ENCODE data around the gene STARD3NL. TPM values are rescaled to one million over a fixed set of nuclear protein-coding genes. Genes with fewer than 3 reads are reported as not detected.
"Not testable (repeated sequence)": the region's sequence is repeated elsewhere in the genome, so short reads cannot be mapped to it uniquely, and the experiment has no call there.

Gene STARD3NL
- total and polyA plus RNA-seq, 2 experiments from 2014 or later, result 64.0 to 68.1 TPM

GRCh38 chr7:38229884-38230642 lies 52.0 kb downstream of the STARD3NL start:
- H3K36me3 ChIP-seq (ENCODE audit: low read depth), result peaks cover 17% of the 10 kb centered on the region; the same call in 1 of the 2 replicates
- H3K9me3 ChIP-seq (ENCODE audit: low read depth), result no peaks in the 10 kb centered on the region
- peak; percentile 10 for DNase-seq
- no peak overlapping the region for H3K9ac ChIP-seq
- no peak overlapping the region for H3K4me2 ChIP-seq (ENCODE audit: unreplicated experiment)
- 0 out of 2 replicates have a peak, but pooled peaks cover 4% of the 10 kb centered on the region for H3K4me1 ChIP-seq (ENCODE audit: insufficient read depth)
- no peak for TF ChIP-seq EZH2 (IDR thresholded peaks at IDR 0.05; ENCODE audit: insufficient read depth, poor library complexity, severe bottlenecking)
- no peak for TF ChIP-seq EZH2phosphoT487 (IDR thresholded peaks at IDR 0.05; ENCODE audit: insufficient read depth, low read depth)
- H3F3A ChIP-seq (ENCODE audit: insufficient read depth), result no peaks in the 10 kb centered on the region
- H2AFZ ChIP-seq, result no peak overlapping the region
- no peak overlapping the region for H3K27ac ChIP-seq
- H3K9me2 ChIP-seq (ENCODE audit: insufficient read depth), result no peaks in the 10 kb centered on the region
- H3K4me3 ChIP-seq, result no peak overlapping the region
- H4K20me1 ChIP-seq (ENCODE audit: insufficient read depth), result no peaks in the 10 kb centered on the region
- in situ Hi-C loops (cut with MboI), result no loop called here
- H3K79me2 ChIP-seq (ENCODE audit: insufficient read depth), result no peaks in the 10 kb centered on the region
- no peaks in the 10 kb centered on the region for H3K27me3 ChIP-seq (replicated peaks; ENCODE audit: insufficient read depth)
- 60 to 67% methylated on average over 6 of the region's 6 CpGs for WGBS, 2 experiments (ENCODE audit: low coverage in 1 of 2, low lambda C conversion rate in 2 of 2, missing lambda C conversion rate in 2 of 2)

GRCh38 chr7:38232502-38233366 lies 54.7 kb downstream of the STARD3NL start:
- WGBS, 2 experiments (ENCODE audit: low coverage in 1 of 2, low lambda C conversion rate in 2 of 2, missing lambda C conversion rate in 2 of 2), result 74 to 77% methylated on average over 11 of the region's 11 CpGs
- Histone ChIP-seq H3K36me3 (ENCODE audit: low read depth) (peaks cover 16% of the 10 kb centered on the region; the same call in 1 of the 2 replicates), H3K9me2 (ENCODE audit: insufficient read depth) (no peaks in the 10 kb centered on the region), H3K4me1 (ENCODE audit: insufficient read depth) (0 out of 2 replicates have a peak, but pooled peaks cover 4% of the 10 kb centered on the region), H3K9ac (no peak overlapping the region), H3K9me3 (ENCODE audit: low read depth) (no peaks in the 10 kb centered on the region), H3K4me3 (no peak overlapping the region), H3K79me2 (ENCODE audit: insufficient read depth) (no peaks in the 10 kb centered on the region), H3F3A (ENCODE audit: insufficient read depth) (no peaks in the 10 kb centered on the region), H2AFZ (no peak overlapping the region), H3K4me2 (ENCODE audit: unreplicated experiment) (no peak overlapping the region), H3K27me3 (replicated peaks; ENCODE audit: insufficient read depth) (no peaks in the 10 kb centered on the region), H3K27ac (no peak overlapping the region), H4K20me1 (ENCODE audit: insufficient read depth) (no peaks in the 10 kb centered on the region)
- no peak for TF ChIP-seq EZH2phosphoT487 (IDR thresholded peaks at IDR 0.05; ENCODE audit: insufficient read depth, low read depth)
- no peak for TF ChIP-seq EZH2 (IDR thresholded peaks at IDR 0.05; ENCODE audit: insufficient read depth, poor library complexity, severe bottlenecking)
- no peak for DNase-seq
- in situ Hi-C loops (cut with MboI), result no loop called here

GRCh38 chr7:38234759-38235158 lies 56.7 kb downstream of the STARD3NL start:
- H3K4me1 ChIP-seq (ENCODE audit: insufficient read depth); H3K27ac ChIP-seq; H3K9ac ChIP-seq; H3F3A ChIP-seq (ENCODE audit: insufficient read depth); H3K36me3 ChIP-seq (ENCODE audit: low read depth); H3K4me2 ChIP-seq (ENCODE audit: unreplicated experiment); H3K9me2 ChIP-seq (ENCODE audit: insufficient read depth); H3K27me3 ChIP-seq (replicated peaks; ENCODE audit: insufficient read depth); in situ Hi-C loops (cut with MboI); H3K9me3 ChIP-seq (ENCODE audit: low read depth); H4K20me1 ChIP-seq (ENCODE audit: insufficient read depth); H3K79me2 ChIP-seq (ENCODE audit: insufficient read depth); DNase-seq; H2AFZ ChIP-seq; H3K4me3 ChIP-seq: not testable (repeated sequence)
- 93 to 97% methylated on average over 11 of the region's 11 CpGs for WGBS, 2 experiments (ENCODE audit: low coverage in 1 of 2, low lambda C conversion rate in 2 of 2, missing lambda C conversion rate in 2 of 2)

DNA sequence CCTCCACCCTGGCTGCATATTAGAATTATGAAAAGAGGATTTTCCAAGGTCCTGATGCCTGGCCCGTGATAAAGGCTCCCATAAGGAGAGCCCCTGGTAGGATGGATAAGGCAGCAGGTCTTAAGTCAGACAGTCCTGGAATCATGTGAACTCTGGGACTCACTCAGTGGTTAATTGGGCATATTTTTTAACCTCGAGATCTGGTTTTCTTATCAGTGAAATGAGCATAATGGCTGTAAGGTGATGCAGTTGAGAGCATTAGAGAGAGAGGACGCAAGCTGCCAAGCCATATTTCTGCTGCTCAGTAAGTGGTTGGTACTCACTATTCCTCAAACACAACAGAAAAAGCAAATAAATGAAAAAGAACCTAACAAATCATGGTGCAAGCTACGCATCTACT lies 57.6 kb downstream of the STARD3NL start:
- H3K79me2 ChIP-seq (ENCODE audit: insufficient read depth), result no peaks in the 10 kb centered on the region
- in situ Hi-C loops (cut with MboI), result no loop called here
- no peaks in the 10 kb centered on the region for H4K20me1 ChIP-seq (ENCODE audit: insufficient read depth)
- H3K9me2 ChIP-seq (ENCODE audit: insufficient read depth), result no peaks in the 10 kb centered on the region
- no peak for DNase-seq
- H3F3A ChIP-seq (ENCODE audit: insufficient read depth), result no peaks in the 10 kb centered on the region
- H3K27ac ChIP-seq, result no peak overlapping the region
- no peak for TF ChIP-seq EZH2phosphoT487 (IDR thresholded peaks at IDR 0.05; ENCODE audit: insufficient read depth, low read depth)
- TF ChIP-seq EZH2 (IDR thresholded peaks at IDR 0.05; ENCODE audit: insufficient read depth, poor library complexity, severe bottlenecking), result no peak
- H2AFZ ChIP-seq, result no peak overlapping the region
- WGBS, 2 experiments (ENCODE audit: low coverage in 1 of 2, low lambda C conversion rate in 2 of 2, missing lambda C conversion rate in 2 of 2), result 66 to 71% methylated on average over 4 of the region's 4 CpGs
- H3K9me3 ChIP-seq (ENCODE audit: low read depth), result no peaks in the 10 kb centered on the region
- no peaks in the 10 kb centered on the region for H3K27me3 ChIP-seq (replicated peaks; ENCODE audit: insufficient read depth)
- no peaks in the 10 kb centered on the region for H3K4me1 ChIP-seq (ENCODE audit: insufficient read depth)
- no peak overlapping the region for H3K4me2 ChIP-seq (ENCODE audit: unreplicated experiment)
- H3K36me3 ChIP-seq (ENCODE audit: low read depth), result 0 out of 2 replicates have a peak, but pooled peaks cover under 1% of the 10 kb centered on the region
- H3K4me3 ChIP-seq, result no peak overlapping the region
- no peak overlapping the region for H3K9ac ChIP-seq

- DNase-seq; H3F3A ChIP-seq (ENCODE audit: insufficient read depth); H2AFZ ChIP-seq; in situ Hi-C loops (cut with MboI); H4K20me1 ChIP-seq (ENCODE audit: insufficient read depth); H3K9ac ChIP-seq; H3K4me3 ChIP-seq; H3K27me3 ChIP-seq (replicated peaks; ENCODE audit: insufficient read depth); H3K4me2 ChIP-seq (ENCODE audit: unreplicated experiment); H3K9me2 ChIP-seq (ENCODE audit: insufficient read depth); H3K36me3 ChIP-seq (ENCODE audit: low read depth); H3K9me3 ChIP-seq (ENCODE audit: low read depth); H3K79me2 ChIP-seq (ENCODE audit: insufficient read depth); H3K27ac ChIP-seq; H3K4me1 ChIP-seq (ENCODE audit: insufficient read depth): not testable (repeated sequence)
- 58 to 65% methylated on average over 9 to 10 of the region's 10 CpGs for WGBS, 2 experiments (ENCODE audit: low coverage in 1 of 2, low lambda C conversion rate in 2 of 2, missing lambda C conversion rate in 2 of 2)
Measured at GRCh38 chr7:38239129-38239528, 61.1 kb downstream of the STARD3NL start.

Measured in GM23248 (cell line).